HepG2 (cell line): ENCODE data around the gene MED12L. TPM values are rescaled to one million over a fixed set of nuclear protein-coding genes. Genes with fewer than 3 reads are reported as not detected.
A peak's percentile ranks its signal among the peaks of the same experiment; 100 is the strongest.

ENCODE experiments used
- CBX5 ChIP-seq: sonication (generic); formaldehyde crosslinking; IDR thresholded peaks from 2 replicates; pipeline ENCODE4 v1.4.0; 2020; ENCODE audit warnings: missing genetic modification reagents, borderline replicate concordance
- DNMT1 ChIP-seq: sonication (generic); formaldehyde crosslinking; IDR thresholded peaks from 2 replicates; pipeline ENCODE4 v1.5.1; 2020; ENCODE audit warnings: mild to moderate bottlenecking, missing genetic modification reagents
- ELF4 ChIP-seq: sonication (generic); formaldehyde crosslinking; IDR thresholded peaks from 2 replicates; pipeline ENCODE4 v1.5.0; 2020; ENCODE audit warnings: missing genetic modification reagents, mild to moderate bottlenecking, moderate library complexity, borderline replicate concordance
- GATAD2A ChIP-seq: IDR thresholded peaks from 2 replicates; pipeline ENCODE4 v1.6.1; 2016
- MNT ChIP-seq: fragments of 450-650 bp; IDR thresholded peaks from 2 replicates; pipeline ENCODE4 v1.6.1; 2016
- TBP ChIP-seq: sonication (generic); formaldehyde crosslinking; IDR thresholded peaks from 2 replicates; pipeline ENCODE4 v1.5.0; 2020; ENCODE audit warnings: missing genetic modification reagents
- TFE3 ChIP-seq: IDR thresholded peaks from 2 replicates; pipeline ENCODE4 v1.6.1; 2016
- ZNF703 ChIP-seq: sonication (generic); formaldehyde crosslinking; IDR thresholded peaks from 2 replicates; pipeline ENCODE4 v1.5.1; 2020; ENCODE audit warnings: missing genetic modification reagents, mild to moderate bottlenecking, moderate library complexity, borderline replicate concordance
- ZNF709 ChIP-seq: sonication (generic); formaldehyde crosslinking; IDR thresholded peaks from 2 replicates; pipeline ENCODE4 v1.5.0; 2020; ENCODE audit warnings: mild to moderate bottlenecking, missing genetic modification reagents
- ZSCAN31 ChIP-seq: sonication (generic); formaldehyde crosslinking; IDR thresholded peaks from 2 replicates; pipeline ENCODE4 v1.5.0; 2020; ENCODE audit warnings: low read depth, mild to moderate bottlenecking, missing genetic modification reagents
- polyA plus RNA-seq, 8 experiments: library from polyadenylated mRNA; depleted of rRNA in 3 of 8; stranded (reverse) in 7 of 8; unstranded in 1 of 8; fragments of >200 nt; fragmentation: Illumina TruSeq in 4 of 8; extraction: Trizol in 4 of 8; gene quantifications; 2 replicates each; pipeline versions ENCODE4 v1.2.1 to v1.2.3, GENCODE V29; 2011 to 2016; ENCODE audit warnings: low read depth in 4 of 8, missing spikeins in 1 of 8, mixed read lengths in 1 of 8; ENCODE audit not compliant: insufficient read depth in 1 of 8
- total RNA-seq, 5 experiments: library from RNA; depleted of rRNA; stranded (reverse); fragments of >200 nt; fragmentation: Illumina TruSeq; extraction: Trizol; gene quantifications; 2 replicates each; pipeline ENCODE4 v1.2.3, GENCODE V29; 2016; ENCODE audit warnings: low read depth in 1 of 5
- TF ChIP-seq, protein P1 (sequence below): IDR thresholded peaks from 2 replicates; pipeline ENCODE4 v1.4.0; 2020; ENCODE audit warnings: mild to moderate bottlenecking, missing genetic modification reagents
- TF ChIP-seq, protein P2 (sequence below): IDR thresholded peaks from 2 replicates; pipeline ENCODE4 v1.6.1; 2016
- TF ChIP-seq, protein P3 (sequence below): sonication (generic); formaldehyde crosslinking; IDR thresholded peaks from 2 replicates; pipeline ENCODE4 v1.4.0; 2020; ENCODE audit warnings: missing genetic modification reagents, borderline replicate concordance
- TF ChIP-seq, protein P4 (sequence below): sonication (generic); formaldehyde crosslinking; IDR thresholded peaks from 2 replicates; pipeline ENCODE4 v1.4.0; 2020; ENCODE audit warnings: missing genetic modification reagents, borderline replicate concordance

The MED12L gene
- total and polyA plus RNA-seq, 2 of the 13 experiments (the other 11 are each of a cell fraction or from before 2014, with no cell fraction given), result 0.07 to 0.64 TPM

- TF ChIP-seq, protein P1, sequence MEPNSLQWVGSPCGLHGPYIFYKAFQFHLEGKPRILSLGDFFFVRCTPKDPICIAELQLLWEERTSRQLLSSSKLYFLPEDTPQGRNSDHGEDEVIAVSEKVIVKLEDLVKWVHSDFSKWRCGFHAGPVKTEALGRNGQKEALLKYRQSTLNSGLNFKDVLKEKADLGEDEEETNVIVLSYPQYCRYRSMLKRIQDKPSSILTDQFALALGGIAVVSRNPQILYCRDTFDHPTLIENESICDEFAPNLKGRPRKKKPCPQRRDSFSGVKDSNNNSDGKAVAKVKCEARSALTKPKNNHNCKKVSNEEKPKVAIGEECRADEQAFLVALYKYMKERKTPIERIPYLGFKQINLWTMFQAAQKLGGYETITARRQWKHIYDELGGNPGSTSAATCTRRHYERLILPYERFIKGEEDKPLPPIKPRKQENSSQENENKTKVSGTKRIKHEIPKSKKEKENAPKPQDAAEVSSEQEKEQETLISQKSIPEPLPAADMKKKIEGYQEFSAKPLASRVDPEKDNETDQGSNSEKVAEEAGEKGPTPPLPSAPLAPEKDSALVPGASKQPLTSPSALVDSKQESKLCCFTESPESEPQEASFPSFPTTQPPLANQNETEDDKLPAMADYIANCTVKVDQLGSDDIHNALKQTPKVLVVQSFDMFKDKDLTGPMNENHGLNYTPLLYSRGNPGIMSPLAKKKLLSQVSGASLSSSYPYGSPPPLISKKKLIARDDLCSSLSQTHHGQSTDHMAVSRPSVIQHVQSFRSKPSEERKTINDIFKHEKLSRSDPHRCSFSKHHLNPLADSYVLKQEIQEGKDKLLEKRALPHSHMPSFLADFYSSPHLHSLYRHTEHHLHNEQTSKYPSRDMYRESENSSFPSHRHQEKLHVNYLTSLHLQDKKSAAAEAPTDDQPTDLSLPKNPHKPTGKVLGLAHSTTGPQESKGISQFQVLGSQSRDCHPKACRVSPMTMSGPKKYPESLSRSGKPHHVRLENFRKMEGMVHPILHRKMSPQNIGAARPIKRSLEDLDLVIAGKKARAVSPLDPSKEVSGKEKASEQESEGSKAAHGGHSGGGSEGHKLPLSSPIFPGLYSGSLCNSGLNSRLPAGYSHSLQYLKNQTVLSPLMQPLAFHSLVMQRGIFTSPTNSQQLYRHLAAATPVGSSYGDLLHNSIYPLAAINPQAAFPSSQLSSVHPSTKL, result peak; percentile 99
- TF ChIP-seq ZSCAN31, result 0 out of 2 replicates have a peak, but pooled peaks have one; percentile 58
- TF ChIP-seq, protein P2, sequence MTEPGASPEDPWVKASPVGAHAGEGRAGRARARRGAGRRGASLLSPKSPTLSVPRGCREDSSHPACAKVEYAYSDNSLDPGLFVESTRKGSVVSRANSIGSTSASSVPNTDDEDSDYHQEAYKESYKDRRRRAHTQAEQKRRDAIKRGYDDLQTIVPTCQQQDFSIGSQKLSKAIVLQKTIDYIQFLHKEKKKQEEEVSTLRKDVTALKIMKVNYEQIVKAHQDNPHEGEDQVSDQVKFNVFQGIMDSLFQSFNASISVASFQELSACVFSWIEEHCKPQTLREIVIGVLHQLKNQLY (CRISPR knock-in tag), result peak; percentile 76; the same call in 1 of the 2 replicates
- TF ChIP-seq, protein P3, sequence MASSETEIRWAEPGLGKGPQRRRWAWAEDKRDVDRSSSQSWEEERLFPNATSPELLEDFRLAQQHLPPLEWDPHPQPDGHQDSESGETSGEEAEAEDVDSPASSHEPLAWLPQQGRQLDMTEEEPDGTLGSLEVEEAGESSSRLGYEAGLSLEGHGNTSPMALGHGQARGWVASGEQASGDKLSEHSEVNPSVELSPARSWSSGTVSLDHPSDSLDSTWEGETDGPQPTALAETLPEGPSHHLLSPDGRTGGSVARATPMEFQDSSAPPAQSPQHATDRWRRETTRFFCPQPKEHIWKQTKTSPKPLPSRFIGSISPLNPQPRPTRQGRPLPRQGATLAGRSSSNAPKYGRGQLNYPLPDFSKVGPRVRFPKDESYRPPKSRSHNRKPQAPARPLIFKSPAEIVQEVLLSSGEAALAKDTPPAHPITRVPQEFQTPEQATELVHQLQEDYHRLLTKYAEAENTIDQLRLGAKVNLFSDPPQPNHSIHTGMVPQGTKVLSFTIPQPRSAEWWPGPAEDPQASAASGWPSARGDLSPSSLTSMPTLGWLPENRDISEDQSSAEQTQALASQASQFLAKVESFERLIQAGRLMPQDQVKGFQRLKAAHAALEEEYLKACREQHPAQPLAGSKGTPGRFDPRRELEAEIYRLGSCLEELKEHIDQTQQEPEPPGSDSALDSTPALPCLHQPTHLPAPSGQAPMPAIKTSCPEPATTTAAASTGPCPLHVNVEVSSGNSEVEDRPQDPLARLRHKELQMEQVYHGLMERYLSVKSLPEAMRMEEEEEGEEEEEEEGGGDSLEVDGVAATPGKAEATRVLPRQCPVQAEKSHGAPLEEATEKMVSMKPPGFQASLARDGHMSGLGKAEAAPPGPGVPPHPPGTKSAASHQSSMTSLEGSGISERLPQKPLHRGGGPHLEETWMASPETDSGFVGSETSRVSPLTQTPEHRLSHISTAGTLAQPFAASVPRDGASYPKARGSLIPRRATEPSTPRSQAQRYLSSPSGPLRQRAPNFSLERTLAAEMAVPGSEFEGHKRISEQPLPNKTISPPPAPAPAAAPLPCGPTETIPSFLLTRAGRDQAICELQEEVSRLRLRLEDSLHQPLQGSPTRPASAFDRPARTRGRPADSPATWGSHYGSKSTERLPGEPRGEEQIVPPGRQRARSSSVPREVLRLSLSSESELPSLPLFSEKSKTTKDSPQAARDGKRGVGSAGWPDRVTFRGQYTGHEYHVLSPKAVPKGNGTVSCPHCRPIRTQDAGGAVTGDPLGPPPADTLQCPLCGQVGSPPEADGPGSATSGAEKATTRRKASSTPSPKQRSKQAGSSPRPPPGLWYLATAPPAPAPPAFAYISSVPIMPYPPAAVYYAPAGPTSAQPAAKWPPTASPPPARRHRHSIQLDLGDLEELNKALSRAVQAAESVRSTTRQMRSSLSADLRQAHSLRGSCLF (CRISPR knock-in tag), result no peak
- TF ChIP-seq ELF4 (CRISPR knock-in tag), result no peak
- peak; percentile 69; the same call in 1 of the 2 replicates for TF ChIP-seq ZNF703
- no peak for TF ChIP-seq DNMT1 (CRISPR knock-in tag)
- TF ChIP-seq ZNF709, result no peak
- no peak for TF ChIP-seq TBP (CRISPR knock-in tag)
- TF ChIP-seq TFE3 (CRISPR knock-in tag), result peak; percentile 81
- peak; percentile 71; the same call in 1 of the 2 replicates for TF ChIP-seq CBX5 (CRISPR knock-in tag)
- TF ChIP-seq, protein P4, sequence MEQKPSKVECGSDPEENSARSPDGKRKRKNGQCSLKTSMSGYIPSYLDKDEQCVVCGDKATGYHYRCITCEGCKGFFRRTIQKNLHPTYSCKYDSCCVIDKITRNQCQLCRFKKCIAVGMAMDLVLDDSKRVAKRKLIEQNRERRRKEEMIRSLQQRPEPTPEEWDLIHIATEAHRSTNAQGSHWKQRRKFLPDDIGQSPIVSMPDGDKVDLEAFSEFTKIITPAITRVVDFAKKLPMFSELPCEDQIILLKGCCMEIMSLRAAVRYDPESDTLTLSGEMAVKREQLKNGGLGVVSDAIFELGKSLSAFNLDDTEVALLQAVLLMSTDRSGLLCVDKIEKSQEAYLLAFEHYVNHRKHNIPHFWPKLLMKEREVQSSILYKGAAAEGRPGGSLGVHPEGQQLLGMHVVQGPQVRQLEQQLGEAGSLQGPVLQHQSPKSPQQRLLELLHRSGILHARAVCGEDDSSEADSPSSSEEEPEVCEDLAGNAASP (CRISPR knock-in tag), result peak; percentile 74; the same call in 1 of the 2 replicates
- no peak for TF ChIP-seq MNT
- TF ChIP-seq GATAD2A (CRISPR knock-in tag), result peak; percentile 94
Observed at GRCh38 chr3:151197981-151198767, 112.7 kb downstream of the MED12L start (continued).
